ENCODE measurements around the gene MAN1C1. TPM values are rescaled to one million over a fixed set of nuclear protein-coding genes. Genes with fewer than 3 reads are reported as not detected.
A peak's percentile ranks its signal among the peaks of the same experiment; 100 is the strongest.

Gene MAN1C1
- total and polyA plus RNA-seq, 3 experiments from 2014 or later, result 2.8 to 5.6 (median 3.6) TPM

DNA sequence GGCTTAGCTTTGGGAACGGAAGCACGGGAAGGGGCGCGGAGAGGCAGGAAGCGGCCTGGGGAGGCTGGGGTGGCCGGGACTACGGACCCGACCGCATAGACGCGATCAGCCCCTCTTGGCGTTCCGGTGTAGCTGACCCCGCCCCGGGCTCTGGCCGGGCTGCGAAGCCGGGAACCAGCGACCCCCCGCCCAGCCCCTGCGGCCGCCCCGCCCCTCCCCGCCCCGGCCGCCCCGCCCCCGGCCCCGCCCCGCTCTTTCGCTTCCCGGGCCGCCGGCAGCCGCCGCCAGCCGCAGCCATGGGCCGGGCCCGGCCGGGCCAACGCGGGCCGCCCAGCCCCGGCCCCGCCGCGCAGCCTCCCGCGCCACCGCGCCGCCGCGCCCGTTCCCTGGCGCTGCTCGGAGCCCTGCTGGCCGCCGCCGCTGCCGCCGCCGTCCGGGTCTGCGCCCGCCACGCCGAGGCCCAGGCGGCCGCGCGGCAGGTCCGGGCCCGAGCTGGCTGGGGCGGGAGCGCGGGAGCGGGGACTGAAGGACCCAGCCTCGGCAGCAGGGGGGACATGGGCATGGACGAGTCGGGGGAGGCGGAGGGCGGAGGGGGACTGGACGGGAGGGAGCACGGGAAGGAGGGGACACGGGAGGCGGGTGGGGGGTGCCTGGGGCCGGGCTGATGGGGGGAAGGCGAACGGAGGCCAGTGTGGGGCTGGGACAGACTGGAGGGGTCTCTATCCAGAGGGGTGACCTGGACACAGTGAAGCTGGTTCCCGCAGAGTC lies 183.5 kb downstream of the MAN1C1 start, which contains the start of gene SELENON:
Gene SELENON (plus strand): TSS at position 259 of the 768 bp plus-strand sequence. CDS start 38 bp downstream, at position 297.
- POLR2A ChIA-PET, result interaction anchor here (1.2 kb wide), 1 partner anchor 25 kb away, joined by 4 read pairs; no protein-coding TSS in a partner anchor
- H3K4me1 ChIP-seq (ENCODE audit: insufficient read depth, low read length), result peaks cover 67% of the 10 kb centered on the region

GRCh38 chr1:25800703-25801377 lies 184.2 kb downstream of the MAN1C1 start:
- Histone ChIP-seq H3K27me3 (ENCODE audit: insufficient read depth, low read length, poor library complexity, severe bottlenecking) (no peaks in the 10 kb centered on the region), H3K36me3 (ENCODE audit: insufficient read depth, low read length) (no peaks in the 10 kb centered on the region), H3K27ac (ENCODE audit: low read depth, low read length) (no peak overlapping the region), H3K4me3 (ENCODE audit: low read length) (peak overlapping the region; percentile 50), H3K9me3 (ENCODE audit: low read length) (no peaks in the 10 kb centered on the region), H3K4me1 (ENCODE audit: insufficient read depth, low read length) (peaks cover 65% of the 10 kb centered on the region)
- peaks cover 0 to 3% of the 10 kb centered on the region in 2 donors for H3K27me3 Mint-ChIP-seq
- ChIA-PET POLR2A (interaction anchor here (0.7 kb wide), 1 partner anchor 19 kb away, joined by 3 read pairs; the partner anchor contains the start of gene MTFR1L), CTCF (interaction anchor here (1.5 to 3.5 kb wide), 4 partner anchors 9 to 280 kb away, joined by 3 to 14 read pairs (median 12); no protein-coding TSS in a partner anchor)
- H3K4me3 Mint-ChIP-seq, result peak overlapping the region; percentile 49 to 93 (median 80)
- H3K9me3 Mint-ChIP-seq, result no peaks in the 10 kb centered on the region
- no peak for DNase-seq
- peaks cover 0 to 8% (median 0%) of the 10 kb centered on the region in 3 donors for H3K36me3 Mint-ChIP-seq
- H3K27ac Mint-ChIP-seq, result peak overlapping the region in 7 of 8 donors; percentile 36 to 96 (median 63)
- peaks cover 40 to 59% (median 55%) of the 10 kb centered on the region in 3 donors for H3K4me1 Mint-ChIP-seq

More for the DNA sequence above, 183.5 kb downstream of the MAN1C1 start, which contains the start of gene SELENON:
- H3K9me3 ChIP-seq (ENCODE audit: low read length), result no peaks in the 10 kb centered on the region
- H3K4me3 ChIP-seq (ENCODE audit: low read length), result peak within 1 kb of the TSS; percentile 50
- H3K27me3 ChIP-seq (ENCODE audit: insufficient read depth, low read length, poor library complexity, severe bottlenecking), result no peaks in the 10 kb centered on the region
- peak; percentile 15 to 59 (median 26) for DNase-seq
- CTCF ChIA-PET, result interaction anchor here (1.0 to 3.5 kb wide), 5 partner anchors 10 to 279 kb away, joined by 3 to 14 read pairs (median 12); no protein-coding TSS in a partner anchor
- H3K27ac ChIP-seq (ENCODE audit: low read depth, low read length), result no peak within 1 kb of the TSS
- Mint-ChIP-seq H3K4me1 (peaks cover 42 to 66% (median 59%) of the 10 kb centered on the region in 3 donors), H3K27ac (peak within 1 kb of the TSS in 7 of 8 donors; percentile 53 to 96 (median 73)), H3K4me3 (peak within 1 kb of the TSS; percentile 73 to 93 (median 80)), H3K27me3 (peaks cover 0 to 3% of the 10 kb centered on the region in 2 donors), H3K9me3 (no peaks in the 10 kb centered on the region), H3K36me3 (peaks cover 0 to under 1% (median 0%) of the 10 kb centered on the region in 3 donors)
- no peaks in the 10 kb centered on the region for H3K36me3 ChIP-seq (ENCODE audit: insufficient read depth, low read length)

DNA sequence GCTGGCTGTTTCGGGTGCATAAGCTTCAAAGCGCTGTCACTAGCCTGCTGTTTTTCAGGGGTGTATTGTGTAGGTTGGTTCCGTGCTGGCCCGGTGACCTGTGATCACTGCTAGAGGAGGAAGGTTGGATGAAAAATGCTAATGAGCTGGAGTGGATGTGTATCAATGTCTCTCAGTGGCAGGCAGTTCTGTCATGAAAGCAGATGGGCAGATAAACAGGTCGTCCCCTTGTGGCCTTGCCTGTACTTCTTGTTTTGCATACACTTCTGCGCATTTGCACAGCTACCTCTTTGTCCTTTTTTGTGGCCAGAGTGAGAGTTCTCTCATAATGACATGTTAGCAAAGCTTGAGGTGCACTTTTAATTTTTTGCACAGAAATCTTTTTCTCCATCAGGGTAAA lies 186.3 kb downstream of the MAN1C1 start:
- H3K27ac ChIP-seq (ENCODE audit: low read depth, low read length), result no peak overlapping the region
- ChIA-PET CTCF (interaction anchor here (0.8 to 3.5 kb wide), 4 partner anchors 7 to 194 kb away, joined by 3 to 14 read pairs (median 12); no protein-coding TSS in a partner anchor), POLR2A (no interaction called here)
- peaks cover 21 to 38% (median 34%) of the 10 kb centered on the region in 3 donors for H3K4me1 Mint-ChIP-seq
- peak overlapping the region in 6 of 7 donors; percentile 6 to 75 (median 54) for H3K4me3 Mint-ChIP-seq
- peaks cover 0 to 21% (median 5%) of the 10 kb centered on the region in 3 donors for H3K36me3 Mint-ChIP-seq
- H3K27ac Mint-ChIP-seq, result peak overlapping the region in 3 of 8 donors; percentile 43 to 75 (median 67)
- no peak overlapping the region for H3K4me3 ChIP-seq (ENCODE audit: low read length)
- H3K9me3 Mint-ChIP-seq, result no peaks in the 10 kb centered on the region
- no peaks in the 10 kb centered on the region for H3K36me3 ChIP-seq (ENCODE audit: insufficient read depth, low read length)
- no peaks in the 10 kb centered on the region for H3K27me3 Mint-ChIP-seq
- no peak for DNase-seq
- no peaks in the 10 kb centered on the region for H3K27me3 ChIP-seq (ENCODE audit: insufficient read depth, low read length, poor library complexity, severe bottlenecking)
- no peaks in the 10 kb centered on the region for H3K9me3 ChIP-seq (ENCODE audit: low read length)
- H3K4me1 ChIP-seq (ENCODE audit: insufficient read depth, low read length), result peaks cover 45% of the 10 kb centered on the region

GRCh38 chr1:25803368-25803767 lies 186.8 kb downstream of the MAN1C1 start:
- Mint-ChIP-seq H3K4me1 (peaks cover 18 to 33% (median 30%) of the 10 kb centered on the region in 3 donors), H3K27me3 (no peaks in the 10 kb centered on the region), H3K36me3 (peaks cover 0 to 21% (median 5%) of the 10 kb centered on the region in 3 donors), H3K27ac (no peak overlapping the region), H3K4me3 (peak overlapping the region in 1 of 7 donors; percentile 75), H3K9me3 (no peaks in the 10 kb centered on the region)
- Histone ChIP-seq H3K4me1 (ENCODE audit: insufficient read depth, low read length) (peaks cover 40% of the 10 kb centered on the region), H3K27ac (ENCODE audit: low read depth, low read length) (no peak overlapping the region), H3K27me3 (ENCODE audit: insufficient read depth, low read length, poor library complexity, severe bottlenecking) (no peaks in the 10 kb centered on the region), H3K4me3 (ENCODE audit: low read length) (no peak overlapping the region), H3K9me3 (ENCODE audit: low read length) (no peaks in the 10 kb centered on the region), H3K36me3 (ENCODE audit: insufficient read depth, low read length) (no peaks in the 10 kb centered on the region)
- ChIA-PET POLR2A (no interaction called here), CTCF (interaction anchor here (0.8 to 3.5 kb wide), 2 partner anchors 17 to 184 kb away, joined by 3 to 14 read pairs; no protein-coding TSS in a partner anchor)
- no peak for DNase-seq

- CTCF ChIA-PET, result interaction anchor here (0.5 to 0.8 kb wide), 3 partner anchors 8 to 401 kb away, joined by 3 read pairs; no protein-coding TSS in a partner anchor
These were observed 187.8 kb downstream of the MAN1C1 start for GRCh38 chr1:25804244-25804963.

DNA sequence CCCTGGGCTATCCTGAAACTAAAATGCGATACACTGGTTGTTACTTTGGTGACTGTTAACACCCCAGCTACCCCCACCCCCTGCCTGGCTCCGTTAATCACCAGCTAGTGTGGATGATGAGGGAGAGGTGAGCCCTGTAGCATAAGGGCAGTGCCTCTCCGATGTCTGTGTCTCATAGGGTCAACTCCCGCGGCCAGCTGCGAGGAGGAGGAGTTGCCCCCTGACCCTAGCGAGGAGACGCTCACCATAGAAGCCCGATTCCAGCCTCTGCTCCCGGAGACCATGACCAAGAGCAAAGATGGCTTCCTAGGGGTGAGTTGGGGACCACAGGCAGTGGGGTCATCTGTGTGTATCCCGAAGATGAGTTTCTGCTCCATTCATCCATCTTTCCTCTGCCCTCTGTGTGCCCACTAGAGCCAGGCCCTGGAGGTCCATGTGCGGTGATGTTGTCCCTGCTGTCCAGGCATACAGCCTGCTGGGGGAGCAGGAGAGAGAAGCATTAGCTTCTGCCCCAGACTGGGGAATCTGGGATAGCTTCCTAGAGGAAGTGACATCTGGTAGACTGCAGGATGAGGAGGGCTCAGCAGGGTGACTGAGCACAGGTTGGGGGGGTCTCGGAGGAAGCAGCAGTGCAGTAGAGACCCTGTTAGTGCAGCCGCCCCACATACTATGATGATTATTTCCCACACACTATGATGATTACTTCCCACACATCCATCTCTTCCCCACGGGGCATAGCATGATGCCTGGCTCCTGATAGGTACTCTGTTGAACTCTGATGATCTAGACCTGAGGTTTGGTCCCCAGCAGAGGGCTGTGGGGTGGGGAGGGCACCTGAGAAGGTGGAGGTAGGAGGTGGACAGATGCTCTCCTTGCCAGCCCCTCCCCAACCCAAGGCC lies 188.6 kb downstream of the MAN1C1 start:
- Mint-ChIP-seq H3K4me1 (peaks cover 17 to 26% (median 23%) of the 10 kb centered on the region in 3 donors), H3K9me3 (no peaks in the 10 kb centered on the region), H3K27me3 (no peaks in the 10 kb centered on the region), H3K36me3 (peaks cover 0 to 36% (median 5%) of the 10 kb centered on the region in 3 donors), H3K4me3 (no peak overlapping the region), H3K27ac (no peak overlapping the region)
- ChIA-PET POLR2A (no interaction called here), CTCF (interaction anchor here (0.5 to 1.0 kb wide), 4 partner anchors 9 to 402 kb away, joined by 3 read pairs; partner anchors contain the start of gene PAFAH2)
- Histone ChIP-seq H3K4me3 (ENCODE audit: low read length) (no peak overlapping the region), H3K36me3 (ENCODE audit: insufficient read depth, low read length) (no peaks in the 10 kb centered on the region), H3K27me3 (ENCODE audit: insufficient read depth, low read length, poor library complexity, severe bottlenecking) (no peaks in the 10 kb centered on the region), H3K9me3 (ENCODE audit: low read length) (no peaks in the 10 kb centered on the region), H3K27ac (ENCODE audit: low read depth, low read length) (no peak overlapping the region), H3K4me1 (ENCODE audit: insufficient read depth, low read length) (peaks cover 29% of the 10 kb centered on the region)
- peak in 1 of 5 donors; percentile 8 for DNase-seq

More at GRCh38 chr1:25804244-25804963, 187.8 kb downstream of the MAN1C1 start:
- POLR2A ChIA-PET, result no interaction called here
- Mint-ChIP-seq H3K27me3 (no peaks in the 10 kb centered on the region), H3K4me3 (peak overlapping the region in 1 of 7 donors; percentile 32), H3K27ac (no peak overlapping the region), H3K4me1 (peaks cover 17 to 26% (median 26%) of the 10 kb centered on the region in 3 donors), H3K9me3 (no peaks in the 10 kb centered on the region), H3K36me3 (peaks cover 0 to 30% (median 5%) of the 10 kb centered on the region in 3 donors)
- H3K27me3 ChIP-seq (ENCODE audit: insufficient read depth, low read length, poor library complexity, severe bottlenecking), result no peaks in the 10 kb centered on the region
- H3K4me3 ChIP-seq (ENCODE audit: low read length), result no peak overlapping the region
- H3K9me3 ChIP-seq (ENCODE audit: low read length), result no peaks in the 10 kb centered on the region
- DNase-seq, result peak in 1 of 5 donors; percentile 19
- H3K27ac ChIP-seq (ENCODE audit: low read depth, low read length), result no peak overlapping the region
- H3K4me1 ChIP-seq (ENCODE audit: insufficient read depth, low read length), result peaks cover 32% of the 10 kb centered on the region
- H3K36me3 ChIP-seq (ENCODE audit: insufficient read depth, low read length), result no peaks in the 10 kb centered on the region
